GM13976 (cell line): ENCODE results near the gene GCC1.
A peak's percentile ranks its signal among the peaks of the same experiment; 100 is the strongest.

Experiments
- DNase-seq: peaks from one replicate; pipeline ENCODE4 v3.0.0; 2012; ENCODE audit warnings: low spot score
- CTCF ChIP-seq: IDR thresholded peaks from 2 replicates; pipeline ENCODE4 v1.5.1; 2012; ENCODE audit warnings: borderline replicate concordance, mild to moderate bottlenecking; ENCODE audit not compliant: insufficient read depth; ENCODE audit errors: extremely low read depth, missing control alignments, control extremely low read depth
- in situ Hi-C: fragments of 300-500 bp; cut with MboI; formaldehyde crosslinking; loops from one replicate; pipeline ENCODE4 v1.12.0; 2022; ENCODE audit warnings: low sequenced_read_pairs, mixed read lengths, inconsistent platforms; ENCODE audit not compliant: unreplicated experiment

The GCC1 gene

GRCh38 chr7:127591189-127591588 is 5.8 kb upstream of the GCC1 start:
- in situ Hi-C loops: no loop called here
- no peak for TF ChIP-seq CTCF
- DNase-seq: no peak

- DNase-seq: no peak
- no peak for TF ChIP-seq CTCF
- in situ Hi-C loops: no loop called here
These were observed 4.5 kb upstream of the GCC1 start for GRCh38 chr7:127589896-127590295.

- peak; percentile 73 for DNase-seq
- in situ Hi-C loops: no loop called here
- TF ChIP-seq CTCF: peak; percentile 55
These were observed 3.5 kb upstream of the GCC1 start for GRCh38 chr7:127588697-127589482.

- in situ Hi-C loops: no loop called here
- no peak for TF ChIP-seq CTCF
- DNase-seq: peak; percentile 98
These were observed 2.8 kb upstream of the GCC1 start, which contains the start of gene ARF5 for GRCh38 chr7:127588019-127588696. ARF5 (plus strand) TSS chr7:127588411; CDS start chr7:127588499, 88 bp downstream.

GRCh38 chr7:127587663-127588018 is 2.2 kb upstream of the GCC1 start:
- DNase-seq: no peak
- no peak for TF ChIP-seq CTCF
- in situ Hi-C loops: no loop called here

- no peak for DNase-seq
- TF ChIP-seq CTCF: no peak
- in situ Hi-C loops: no loop called here
These were observed 950 bp upstream of the GCC1 start for GRCh38 chr7:127586346-127586745.
